IPS DF 19.7 (cell line): ENCODE results near the gene CCDC61.

Experiments
- DNase-seq: peaks from one replicate; pipeline ENCODE4 v3.0.0-alpha.2; 2013; ENCODE audit warnings: low read depth, low spot score

Gene CCDC61

DNA sequence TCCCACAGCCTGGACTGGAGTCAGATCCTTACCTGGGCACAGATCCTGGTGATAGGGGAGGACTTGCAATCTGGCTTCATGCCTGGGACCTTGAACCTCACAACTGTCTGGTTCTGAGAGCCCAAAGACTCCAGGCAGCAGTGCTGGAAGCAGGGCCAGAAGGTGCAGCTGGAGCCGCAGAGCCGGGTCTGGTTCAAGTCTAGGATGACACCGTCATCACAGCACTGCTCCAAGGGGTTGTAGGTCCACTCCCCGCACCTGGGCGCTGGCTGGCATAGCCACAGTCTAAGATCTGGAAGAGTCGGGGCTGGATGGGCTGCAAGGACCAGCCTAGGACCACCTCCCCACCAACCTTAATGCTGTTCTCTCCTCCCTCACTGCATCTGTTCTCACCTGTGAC lies 44.9 kb downstream of the CCDC61 start:
- no peak for DNase-seq

DNA sequence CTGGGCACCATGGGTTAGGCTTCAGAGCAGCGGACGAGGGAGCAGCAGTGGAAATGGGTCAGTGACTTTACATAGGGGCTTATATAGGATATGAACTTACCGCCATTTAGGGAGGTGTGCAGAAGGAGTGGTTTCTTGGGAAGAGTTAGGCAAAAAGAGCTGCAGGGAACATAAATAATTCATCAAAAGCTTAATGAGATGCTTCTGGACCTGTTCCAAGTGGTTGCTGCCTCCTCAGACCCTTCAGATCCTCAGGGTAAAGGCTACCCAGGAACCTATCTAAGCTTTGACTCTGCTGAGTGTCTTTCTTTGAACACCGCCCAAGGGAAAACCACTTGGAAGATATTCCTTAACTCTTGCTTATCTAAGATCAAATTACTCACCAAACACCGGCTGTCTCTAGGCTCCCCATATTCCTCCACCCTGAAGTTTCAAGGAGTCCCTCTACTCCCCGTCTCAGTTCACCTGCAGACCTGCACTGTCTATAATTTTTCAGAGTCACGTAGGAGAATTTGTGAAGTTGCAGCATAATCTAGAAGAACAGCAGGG lies 45.8 kb downstream of the CCDC61 start, which contains the start of gene IGFL4:
Gene IGFL4, minus strand, starts transcription at position 51 of the 549 bp plus-strand sequence. Its CDS starts 40 bp downstream, at position 11.
- no peak for DNase-seq

DNA sequence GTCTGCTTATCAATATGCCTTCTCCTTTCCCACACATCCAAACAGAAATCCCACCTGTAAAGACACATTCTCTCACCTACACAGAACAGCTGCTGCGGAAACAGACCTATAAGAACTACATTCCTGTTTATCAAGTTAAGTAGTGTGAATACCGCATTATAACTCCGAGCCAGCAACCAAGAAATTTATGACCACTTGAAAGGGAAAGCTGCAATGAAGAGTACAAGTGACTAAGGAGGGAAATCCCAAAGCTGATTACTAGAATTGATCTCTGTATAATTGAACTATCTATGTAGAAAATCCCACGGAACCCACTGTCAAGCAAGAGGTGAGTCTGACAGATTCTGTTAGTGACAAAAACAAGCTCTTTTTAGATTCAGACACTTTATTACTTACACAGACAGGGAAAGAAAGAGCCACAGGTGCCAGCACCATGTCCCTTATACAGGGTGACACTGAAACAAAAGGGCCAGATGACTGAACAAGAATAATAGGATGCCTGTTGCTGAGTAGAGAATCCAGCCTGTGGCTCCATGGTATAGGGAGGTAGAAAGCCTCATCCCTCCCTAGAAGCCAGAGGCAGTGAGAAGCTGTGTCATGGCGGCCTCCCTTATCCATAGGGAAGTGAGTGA lies 47.1 kb downstream of the CCDC61 start:
- DNase-seq = no peak

DNA sequence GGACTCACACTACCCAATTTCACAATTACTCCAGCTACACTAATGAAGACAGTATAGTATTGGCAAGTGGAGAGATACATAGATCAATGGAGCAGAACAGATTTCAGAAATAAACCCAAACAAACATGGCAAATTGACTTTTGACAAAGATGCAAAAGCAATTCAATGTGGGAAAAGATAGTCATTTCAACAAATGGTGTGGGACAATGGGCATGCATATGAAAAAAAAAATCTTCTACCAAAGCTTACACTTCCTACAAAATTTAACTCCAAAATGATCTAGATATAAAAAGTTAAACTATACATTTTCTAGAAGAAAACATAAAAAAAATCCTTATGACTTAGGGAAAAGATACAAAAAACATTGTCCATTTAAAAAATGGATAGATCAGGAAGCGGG lies 48.3 kb downstream of the CCDC61 start:
- no peak for DNase-seq

DNA sequence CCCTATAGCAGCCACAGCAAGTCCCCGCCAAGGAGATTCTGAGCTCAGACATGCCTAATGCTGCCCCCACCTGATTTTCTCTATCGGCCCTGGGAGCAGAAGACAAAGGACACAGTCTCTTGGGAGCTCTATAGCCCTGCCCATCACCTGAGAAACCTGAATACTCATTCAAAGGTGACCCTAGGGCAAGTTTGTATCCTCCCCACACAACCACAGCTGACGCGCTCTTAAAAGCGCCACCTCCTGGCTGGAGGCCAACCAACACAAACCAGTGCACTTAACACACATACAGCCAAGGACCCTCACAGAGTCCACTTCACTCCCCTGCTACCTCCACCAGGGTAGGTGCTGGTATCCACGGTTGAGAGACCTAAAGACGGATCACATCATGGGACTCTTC lies 54.3 kb downstream of the CCDC61 start:
- peak; percentile 56 for DNase-seq

DNA sequence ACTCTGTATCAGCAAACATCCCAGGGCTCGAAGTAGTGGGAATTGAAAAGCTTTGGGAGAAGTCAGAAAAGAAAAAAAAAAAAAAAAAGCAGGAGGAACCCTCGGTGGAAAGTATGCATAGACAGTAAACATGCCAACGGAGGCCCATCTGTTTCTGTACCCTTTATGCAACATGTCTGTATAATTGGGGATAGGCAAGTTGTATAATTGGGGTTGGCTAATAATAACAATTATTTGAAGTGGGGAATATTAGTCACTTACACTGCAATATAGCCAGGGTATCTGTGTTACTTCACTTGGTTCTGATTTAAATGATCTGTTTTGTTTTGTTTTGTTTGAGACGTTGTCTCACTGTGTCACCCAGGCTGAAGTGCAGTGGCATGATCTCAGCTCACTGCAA lies 57.6 kb downstream of the CCDC61 start:
- DNase-seq = no peak

DNA sequence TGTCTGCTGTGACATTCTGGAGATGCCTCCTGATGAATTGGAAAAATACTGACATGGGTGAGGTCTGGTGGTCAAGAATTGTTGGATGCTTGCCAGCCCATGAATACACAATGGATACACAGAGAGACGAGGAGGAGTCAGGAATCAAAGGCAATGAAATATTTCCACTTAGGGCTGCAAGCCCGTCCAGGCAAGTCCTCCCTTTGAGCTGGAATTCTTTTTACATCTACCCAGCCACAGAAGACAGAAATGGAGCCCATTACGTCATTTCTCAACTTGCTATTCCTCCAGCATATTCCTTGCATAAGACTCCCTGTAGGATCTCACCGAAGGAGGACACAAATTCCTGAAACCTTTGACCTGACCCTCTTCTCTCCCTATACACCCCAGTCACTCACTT lies 61.3 kb downstream of the CCDC61 start:
- no peak for DNase-seq

DNA sequence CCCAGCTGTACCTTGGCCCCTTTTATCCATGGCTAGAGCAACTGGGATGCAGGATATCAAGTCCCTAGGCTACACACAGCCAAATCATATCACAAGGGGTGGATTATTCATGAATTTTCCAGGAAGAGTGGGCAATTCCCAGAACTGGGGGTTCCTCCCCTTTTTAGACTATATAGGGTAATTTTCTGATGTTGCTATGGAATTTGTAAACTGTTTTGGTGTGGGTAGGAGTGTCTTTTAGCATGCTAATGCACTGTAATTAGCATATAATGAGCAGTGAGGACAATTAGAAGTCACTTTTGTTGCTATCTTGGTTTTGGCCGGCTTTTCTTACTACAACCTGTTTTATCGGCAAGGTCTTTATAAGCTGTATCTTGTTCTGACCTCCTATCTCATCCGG lies 63.5 kb downstream of the CCDC61 start:
- DNase-seq = no peak

DNA sequence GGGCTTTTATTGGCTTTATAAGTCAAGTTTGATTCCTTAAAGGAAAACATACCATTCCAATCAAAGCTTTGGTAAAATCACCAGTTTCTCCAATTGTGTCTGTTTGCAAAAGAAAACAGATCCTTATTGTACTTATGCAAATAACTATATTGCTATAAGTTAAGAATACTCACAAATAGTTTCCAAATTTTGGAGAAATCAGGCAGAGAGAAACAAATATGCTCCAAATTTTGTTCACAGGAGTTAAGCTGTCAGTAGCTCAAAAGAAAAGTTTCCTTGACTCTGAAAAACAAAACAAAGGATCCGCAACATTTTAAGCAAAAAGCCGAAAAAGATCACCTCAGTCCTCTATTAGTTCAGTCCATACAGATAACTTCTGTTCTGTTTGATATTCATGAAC lies 64.7 kb downstream of the CCDC61 start:
- DNase-seq = no peak

DNA sequence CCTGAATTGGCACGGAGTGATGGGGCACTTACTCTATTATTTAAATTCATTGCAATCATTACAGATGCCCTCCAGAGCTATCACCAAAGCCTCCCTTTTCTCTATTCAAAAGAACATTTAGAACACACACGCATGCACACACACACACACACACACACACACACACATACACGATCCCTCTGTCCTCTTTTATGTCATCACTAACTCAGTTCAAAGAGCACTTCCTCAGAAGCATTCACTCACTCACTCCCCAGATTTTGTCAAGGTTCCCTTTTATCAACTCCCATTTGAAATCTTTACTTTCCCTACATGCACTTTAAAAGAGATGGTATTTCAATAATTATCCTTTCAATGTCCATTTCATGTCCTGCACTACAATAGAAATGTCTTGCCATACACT lies 67.9 kb downstream of the CCDC61 start:
- DNase-seq = no peak

DNA sequence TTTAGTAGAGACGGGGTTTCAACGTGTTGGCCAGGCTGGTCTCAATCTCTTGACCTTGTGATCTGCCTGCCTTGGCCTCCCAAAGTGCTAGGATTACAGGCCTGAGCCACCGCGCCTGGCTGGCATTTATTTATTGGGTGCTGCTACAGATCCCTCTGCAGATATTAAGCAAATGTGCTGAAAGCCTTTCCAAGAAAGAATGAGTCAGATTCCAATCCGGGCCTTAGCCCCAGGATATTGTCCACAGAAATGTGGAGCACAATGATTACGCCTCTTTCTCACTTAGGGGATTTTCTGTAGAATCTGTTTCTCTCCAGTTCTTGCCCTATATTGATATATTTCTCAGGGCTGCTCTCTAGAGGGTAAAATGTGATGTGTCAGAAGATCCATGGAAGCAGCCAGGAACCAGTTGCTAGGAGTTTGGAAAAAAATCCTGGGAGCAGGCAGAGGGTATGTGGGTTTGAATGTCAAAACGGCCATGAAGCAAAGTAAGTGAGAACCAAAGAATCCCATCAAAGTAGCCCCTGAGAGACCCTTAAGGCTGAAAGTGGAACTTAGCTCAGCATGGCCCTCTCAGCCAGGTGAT lies 70.3 kb downstream of the CCDC61 start:
- DNase-seq = no peak

DNA sequence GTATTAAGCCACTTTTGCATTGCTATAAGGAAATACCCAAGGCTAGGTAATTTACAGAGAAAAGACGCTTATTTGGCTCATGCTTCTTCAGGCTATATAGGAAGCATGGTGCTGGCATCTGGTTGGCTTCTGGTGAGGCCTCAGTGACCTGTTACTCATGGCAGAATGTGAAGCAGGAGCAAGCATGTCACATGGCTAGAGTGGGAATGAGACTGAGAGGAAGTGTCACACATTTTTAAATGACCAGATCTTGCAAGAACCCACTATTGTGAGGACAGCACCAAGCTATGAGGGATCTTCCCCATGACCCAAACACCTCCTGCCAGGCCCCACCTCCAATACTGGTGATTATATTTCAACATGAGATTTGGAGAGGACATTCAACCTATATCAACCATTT lies 71.2 kb downstream of the CCDC61 start:
- DNase-seq = no peak

DNA sequence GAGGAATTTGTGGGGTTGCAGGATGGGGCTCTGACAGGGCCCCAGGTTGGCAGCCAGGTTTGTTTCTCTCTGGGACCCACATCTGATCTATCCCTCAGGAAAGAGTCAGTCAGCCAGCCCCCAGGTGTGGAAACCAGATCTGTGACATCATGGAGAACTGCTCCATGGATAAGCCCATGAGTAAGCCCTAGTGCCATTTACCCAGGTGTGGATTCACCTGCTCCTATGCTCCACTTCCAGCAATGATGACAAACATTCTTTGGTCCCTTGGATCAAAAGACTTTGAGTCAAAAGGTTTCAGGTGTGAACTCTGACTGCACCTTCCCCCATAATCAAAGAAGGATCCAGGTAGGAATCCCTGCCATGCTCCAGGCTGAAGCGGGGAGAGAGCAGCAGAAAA lies 72.4 kb downstream of the CCDC61 start:
- DNase-seq = no peak
